Tibial nerve (tissue), 4 donors: Measurements from ENCODE around the gene CAMK2G.

Experiments
- EP300 ChIP-seq, 2 donors: sonication (generic); formaldehyde crosslinking; IDR thresholded peaks; one replicate each; pipeline ENCODE4 v1.6.1; 2017; ENCODE audit warnings: antibody characterized with exemption in 2 of 2, mild to moderate bottlenecking in 1 of 2
- POLR2A ChIP-seq, 2 donors: fragments of 450-650 bp; IDR thresholded peaks; one replicate each; pipeline ENCODE4 v1.6.1; 2017; ENCODE audit warnings: antibody characterized with exemption in 2 of 2, mild to moderate bottlenecking in 2 of 2, moderate library complexity in 2 of 2
- TF ChIP-seq, protein P1 (sequence below), 5 experiments: fragments of 200-600 bp in 3 of 5; fragments of 450-650 bp in 2 of 5; sonication (generic) in 3 of 5; IDR thresholded peaks; one replicate each; pipeline ENCODE4 v1.5.1; 2016 to 2019; ENCODE audit warnings: antibody characterized with exemption in 5 of 5, mild to moderate bottlenecking in 3 of 5, moderate library complexity in 2 of 5

- TF ChIP-seq, protein P1, sequence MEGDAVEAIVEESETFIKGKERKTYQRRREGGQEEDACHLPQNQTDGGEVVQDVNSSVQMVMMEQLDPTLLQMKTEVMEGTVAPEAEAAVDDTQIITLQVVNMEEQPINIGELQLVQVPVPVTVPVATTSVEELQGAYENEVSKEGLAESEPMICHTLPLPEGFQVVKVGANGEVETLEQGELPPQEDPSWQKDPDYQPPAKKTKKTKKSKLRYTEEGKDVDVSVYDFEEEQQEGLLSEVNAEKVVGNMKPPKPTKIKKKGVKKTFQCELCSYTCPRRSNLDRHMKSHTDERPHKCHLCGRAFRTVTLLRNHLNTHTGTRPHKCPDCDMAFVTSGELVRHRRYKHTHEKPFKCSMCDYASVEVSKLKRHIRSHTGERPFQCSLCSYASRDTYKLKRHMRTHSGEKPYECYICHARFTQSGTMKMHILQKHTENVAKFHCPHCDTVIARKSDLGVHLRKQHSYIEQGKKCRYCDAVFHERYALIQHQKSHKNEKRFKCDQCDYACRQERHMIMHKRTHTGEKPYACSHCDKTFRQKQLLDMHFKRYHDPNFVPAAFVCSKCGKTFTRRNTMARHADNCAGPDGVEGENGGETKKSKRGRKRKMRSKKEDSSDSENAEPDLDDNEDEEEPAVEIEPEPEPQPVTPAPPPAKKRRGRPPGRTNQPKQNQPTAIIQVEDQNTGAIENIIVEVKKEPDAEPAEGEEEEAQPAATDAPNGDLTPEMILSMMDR (IDR thresholded peaks at IDR 0.05) = no peak
- no peak for TF ChIP-seq POLR2A (IDR thresholded peaks at IDR 0.05)
- no peak for TF ChIP-seq EP300 (IDR thresholded peaks at IDR 0.05)
Measured at GRCh38 chr10:73796766-73797165, 77.6 kb downstream of the CAMK2G start.
